HG03025 (cell line): ENCODE data around the gene PERM1.
"Not testable (repeated sequence)": the region's sequence is repeated elsewhere in the genome, so short reads cannot be mapped to it uniquely, and the experiment has no call there.

Source experiments
- ATAC-seq: cut with Tn5 transposase; IDR thresholded peaks from one replicate; pipeline ENCODE4 v1.9.1; 2021; ENCODE audit warnings: mild to moderate bottlenecking, moderate library complexity; ENCODE audit not compliant: unreplicated experiment, low FRiP score

Gene PERM1

DNA sequence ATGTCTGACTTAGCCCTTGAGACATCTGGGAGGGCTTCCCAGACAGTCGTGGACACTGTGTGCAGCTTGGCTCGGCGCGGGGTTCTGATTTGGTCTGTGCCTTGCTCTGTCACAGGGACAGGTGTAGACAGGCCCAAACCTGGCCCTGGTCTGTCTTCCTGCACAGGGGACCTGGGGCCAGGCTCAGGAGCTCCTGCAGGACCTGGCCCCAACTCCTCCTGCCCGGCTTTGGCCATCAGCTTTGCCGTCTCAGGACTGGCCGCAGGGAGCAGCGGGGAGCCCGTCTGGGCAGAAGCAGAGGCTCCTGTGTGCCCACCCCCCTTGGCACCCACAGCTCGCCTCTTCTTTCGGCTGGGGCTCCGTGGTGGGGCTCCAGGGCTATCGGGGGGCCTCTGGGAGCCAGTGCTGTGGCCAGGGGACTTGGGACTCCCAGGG is 1.7 kb downstream of the PERM1 start:
- no peak for ATAC-seq

DNA sequence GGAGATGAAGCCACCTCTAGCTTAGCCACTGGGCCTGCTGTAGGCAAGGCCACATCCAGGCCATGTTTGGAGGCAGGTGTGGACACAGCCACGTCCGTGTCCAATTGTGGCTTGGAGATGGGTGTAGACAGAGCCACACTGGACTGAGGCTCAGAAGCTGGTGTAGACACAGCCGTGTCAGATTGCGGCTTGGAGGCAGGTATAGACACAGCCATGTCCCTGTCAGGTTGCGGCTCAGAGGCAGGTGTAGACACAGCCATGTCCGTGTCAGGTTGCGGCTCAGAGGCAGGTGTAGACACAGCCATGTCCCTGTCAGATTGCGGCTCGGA is 2.2 kb downstream of the PERM1 start:
- ATAC-seq: no peak

DNA sequence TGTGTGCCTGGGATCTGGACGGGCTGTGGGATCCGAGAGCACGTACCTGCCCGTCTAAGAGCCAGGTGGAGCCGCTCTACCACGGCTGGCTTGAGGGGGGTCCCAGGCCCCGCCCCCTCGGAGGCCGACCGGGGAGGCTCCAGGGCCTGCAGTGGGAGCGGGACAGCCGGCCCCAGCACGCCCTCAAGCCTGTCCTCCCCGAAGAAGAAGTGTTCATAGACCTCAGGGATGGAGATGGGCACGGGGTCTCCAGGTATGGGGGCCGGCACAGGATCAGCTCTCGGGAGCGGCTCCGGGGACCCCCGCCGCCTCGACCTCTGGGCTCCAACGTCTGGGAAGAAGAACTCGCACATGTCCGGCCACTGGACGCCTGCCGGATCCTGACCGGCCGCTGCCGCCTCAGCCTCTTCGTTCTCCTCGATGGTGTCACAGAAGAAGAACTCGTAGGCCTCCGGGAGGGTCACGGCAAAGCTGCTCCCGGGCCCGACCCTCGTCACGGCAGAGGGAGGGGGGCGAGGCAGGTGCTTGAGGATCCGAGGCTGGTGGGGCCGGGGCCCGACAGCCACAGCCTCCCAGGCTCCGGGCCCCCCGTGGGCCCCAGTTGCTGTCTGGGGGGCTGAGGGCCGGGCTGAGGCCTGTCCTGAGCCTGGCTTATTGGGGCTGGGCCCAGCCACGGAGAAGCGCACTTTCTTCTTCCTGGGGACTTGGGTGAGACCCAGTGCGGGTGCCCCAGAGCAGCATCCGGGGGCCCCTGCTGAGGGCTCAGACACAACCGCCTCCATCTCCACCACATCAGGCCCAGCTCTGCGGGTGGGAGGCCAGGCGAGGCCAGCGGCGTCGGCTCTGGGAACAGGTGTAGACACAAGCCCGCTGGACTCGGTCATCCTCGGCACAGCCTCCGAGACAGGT is 2.8 kb downstream of the PERM1 start:
- no peak for ATAC-seq

DNA sequence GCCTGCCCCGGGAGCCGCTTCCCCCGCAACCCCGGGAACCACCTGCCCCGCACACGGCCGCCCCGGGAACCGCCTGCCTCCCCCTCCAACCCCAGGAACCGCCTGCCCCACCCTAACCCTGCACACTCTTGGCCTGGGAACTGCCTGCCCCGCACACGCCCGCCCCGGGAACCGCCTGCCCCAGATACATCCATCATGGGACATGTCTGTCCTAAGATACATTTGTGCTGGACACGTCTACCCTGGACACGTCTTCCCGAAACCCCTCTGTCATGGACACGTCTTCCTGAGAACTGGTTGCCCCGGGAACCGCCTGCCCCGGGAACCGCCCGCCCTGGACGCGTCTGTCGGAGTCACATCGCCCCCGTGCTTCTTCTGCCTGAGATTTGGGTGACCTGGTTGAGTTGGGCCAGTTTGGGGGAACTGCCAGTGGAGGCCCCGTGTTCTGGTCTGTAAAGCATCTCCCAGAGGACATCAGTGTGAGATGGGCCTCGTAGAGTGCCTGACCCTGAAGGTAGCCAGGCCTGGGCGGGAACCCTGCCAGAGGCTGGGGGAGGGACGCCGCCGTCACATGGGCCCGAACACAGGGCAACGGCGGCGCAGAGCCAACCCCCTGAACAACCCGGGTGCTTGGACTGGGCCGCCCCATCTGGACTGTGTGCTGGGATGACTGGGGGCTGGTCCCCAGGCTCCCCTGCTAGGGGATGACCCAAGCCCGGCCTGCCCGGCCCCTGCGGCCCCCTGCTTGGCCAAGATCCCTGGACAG is 3.6 kb downstream of the PERM1 start:
- ATAC-seq: no peak

DNA sequence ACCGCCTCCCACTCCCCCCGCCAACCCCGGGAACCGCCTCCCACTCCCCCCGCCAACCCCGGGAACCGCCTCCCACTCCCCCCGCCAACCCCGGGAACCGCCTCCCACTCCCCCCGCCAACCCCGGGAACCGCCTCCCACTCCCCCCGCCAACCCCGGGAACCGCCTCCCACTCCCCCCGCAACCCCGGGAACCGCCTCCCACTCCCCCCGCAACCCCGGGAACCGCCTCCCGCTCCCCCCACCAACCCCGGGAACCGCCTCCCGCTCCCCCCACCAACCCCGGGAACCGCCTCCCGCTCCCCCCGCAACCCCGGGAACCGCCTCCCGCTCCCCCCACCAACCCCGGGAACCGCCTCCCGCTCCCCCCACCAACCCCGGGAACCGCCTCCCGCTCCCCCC is 5.1 kb downstream of the PERM1 start:
- ATAC-seq: not testable (repeated sequence)

DNA sequence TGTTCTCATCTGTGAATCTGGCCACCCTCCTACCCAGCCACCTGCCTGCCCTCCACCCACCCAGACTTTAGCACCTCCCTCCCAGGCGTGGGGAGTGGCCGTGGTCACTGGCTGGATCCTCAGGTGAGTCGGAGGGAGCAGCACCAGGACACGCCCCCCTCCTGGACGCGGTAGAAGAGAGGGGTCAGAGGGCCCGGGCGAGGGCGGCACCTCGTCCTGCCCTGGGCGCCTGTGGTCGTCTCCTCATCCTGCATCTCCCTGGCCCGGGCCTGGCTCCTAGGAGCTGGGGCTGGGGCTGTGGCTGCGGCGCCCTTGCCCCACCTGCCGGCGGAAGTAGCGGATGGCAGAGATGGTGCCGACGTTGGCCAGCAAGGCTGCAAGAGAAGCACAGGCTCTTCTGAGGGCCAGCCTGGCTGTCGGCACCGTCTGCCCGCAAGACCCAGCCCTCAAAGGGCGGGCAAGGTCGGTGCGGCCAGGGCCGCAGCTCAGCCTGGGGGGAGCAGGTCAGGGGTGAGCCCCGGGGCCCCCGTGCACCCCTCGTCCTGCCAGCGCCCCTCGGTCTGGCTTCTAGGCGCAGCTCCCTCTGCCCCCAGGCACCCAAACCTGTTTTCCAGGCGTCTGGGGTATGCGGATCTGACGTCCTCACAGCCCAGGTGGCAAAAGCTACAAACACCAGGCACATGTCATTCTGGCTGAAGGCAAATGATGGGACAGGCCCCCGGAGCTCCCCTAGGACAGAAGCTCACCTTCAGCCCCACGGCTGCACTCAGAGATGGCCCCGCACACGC is 5.8 kb downstream of the PERM1 start:
- no peak for ATAC-seq

DNA sequence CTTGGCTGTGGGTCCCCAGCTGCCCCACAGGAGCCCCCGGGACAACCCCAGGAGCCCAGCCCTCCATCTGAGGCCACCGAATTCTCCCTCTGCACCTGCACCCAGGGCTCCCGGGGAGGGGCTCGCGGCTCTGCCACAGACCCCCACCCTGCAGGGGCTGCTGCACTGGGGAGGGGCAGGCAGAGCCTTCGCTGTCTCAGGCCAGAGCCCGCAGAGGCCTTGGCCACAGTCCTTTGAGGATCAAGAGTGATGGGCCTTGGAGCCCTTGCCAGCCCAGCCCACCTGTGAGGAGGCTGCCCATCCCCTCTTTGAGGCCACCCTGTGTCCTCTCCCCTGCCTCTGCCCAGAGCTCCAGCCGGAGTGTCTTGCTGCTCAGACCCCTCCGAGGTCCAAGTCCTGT is 6.5 kb downstream of the PERM1 start:
- no peak for ATAC-seq

DNA sequence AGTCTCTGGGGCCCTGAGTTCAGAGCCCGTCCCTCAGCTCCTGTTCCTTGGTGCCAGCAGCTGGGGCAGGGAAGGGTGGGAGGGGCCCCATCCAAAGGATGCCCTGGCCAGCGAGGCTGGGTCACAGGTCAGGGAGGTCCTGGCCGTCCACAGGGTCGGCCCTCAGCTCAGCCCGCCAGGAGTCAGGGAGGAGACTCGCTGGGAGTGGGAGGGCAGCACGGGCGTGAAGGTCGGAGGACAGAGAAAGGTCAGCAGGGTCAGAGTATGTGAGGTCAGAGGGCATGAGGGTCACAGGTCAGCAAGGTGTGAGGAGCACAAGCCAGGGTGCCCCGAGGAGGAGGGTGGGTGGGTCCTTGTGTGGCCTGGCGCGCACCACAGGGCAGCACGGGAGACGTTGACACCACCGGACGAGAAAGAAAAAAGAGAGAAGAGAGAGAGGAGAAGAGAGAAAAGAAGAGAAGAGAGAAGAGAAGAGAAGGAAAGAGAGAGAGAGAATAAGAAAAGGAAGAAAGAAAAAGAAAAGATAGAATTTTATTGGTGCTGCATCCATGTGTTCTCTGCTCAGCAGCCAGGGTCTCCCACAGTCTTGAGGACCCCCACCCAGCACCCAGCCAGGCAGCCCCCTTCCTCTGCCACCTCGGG is 7.1 kb downstream of the PERM1 start:
- ATAC-seq: no peak

DNA sequence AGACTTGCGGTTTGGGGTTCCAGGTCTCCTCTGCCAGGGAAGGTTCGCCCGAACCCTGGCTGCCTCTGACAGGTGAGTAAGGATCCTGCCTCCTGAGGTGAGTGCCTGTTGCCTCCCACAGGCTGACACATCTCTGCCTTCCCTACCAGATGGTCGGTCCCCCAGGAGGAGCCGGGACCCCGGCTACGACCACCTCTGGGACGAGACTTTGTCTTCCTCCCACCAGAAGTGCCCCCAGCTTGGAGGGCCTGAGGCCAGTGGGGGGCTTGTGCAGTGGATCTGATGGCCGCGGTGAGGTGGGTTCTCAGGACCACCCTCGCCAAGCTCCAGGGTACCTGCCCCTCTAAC is 7.6 kb downstream of the PERM1 start:
- ATAC-seq: no peak

DNA sequence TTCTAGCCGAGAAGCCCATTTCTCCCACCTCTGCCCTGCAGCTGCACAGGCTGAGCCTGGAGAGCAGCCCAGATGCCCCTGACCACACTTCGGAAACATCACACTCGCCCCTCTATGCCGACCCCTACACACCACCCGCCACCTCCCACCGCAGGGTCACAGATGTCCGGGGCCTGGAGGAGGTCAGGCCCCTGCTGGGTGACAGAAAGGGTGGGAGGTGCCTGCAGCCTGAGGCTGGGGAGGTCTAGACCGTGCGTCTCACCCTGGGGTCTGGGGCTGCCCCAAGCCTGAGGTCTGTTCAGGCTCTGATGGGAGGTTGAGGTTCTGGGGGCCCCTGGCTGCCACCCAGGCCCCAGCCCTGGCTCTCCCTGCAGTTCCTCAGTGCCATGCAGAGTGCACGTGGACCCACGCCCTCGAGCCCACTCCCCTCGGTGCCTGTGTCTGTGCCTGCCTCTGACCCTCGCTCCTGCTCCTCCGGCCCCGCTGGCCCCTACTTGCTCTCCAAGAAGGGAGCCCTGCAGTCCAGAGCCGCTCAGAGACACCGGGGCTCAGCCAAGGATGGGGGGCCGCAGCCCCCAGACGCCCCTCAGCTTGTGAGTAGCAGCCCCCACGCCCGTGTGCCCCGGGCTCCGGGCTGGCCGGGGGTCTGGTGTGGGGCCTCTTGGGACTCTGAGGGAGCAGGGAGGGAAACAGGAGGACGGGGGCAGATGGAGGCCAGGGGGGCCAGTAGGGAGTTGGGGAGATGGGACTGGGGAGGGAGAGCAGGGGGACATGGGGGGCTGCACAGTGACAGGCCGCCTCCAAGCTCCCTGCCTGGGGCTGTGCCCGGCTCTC is 8.2 kb downstream of the PERM1 start:
- ATAC-seq: no peak

DNA sequence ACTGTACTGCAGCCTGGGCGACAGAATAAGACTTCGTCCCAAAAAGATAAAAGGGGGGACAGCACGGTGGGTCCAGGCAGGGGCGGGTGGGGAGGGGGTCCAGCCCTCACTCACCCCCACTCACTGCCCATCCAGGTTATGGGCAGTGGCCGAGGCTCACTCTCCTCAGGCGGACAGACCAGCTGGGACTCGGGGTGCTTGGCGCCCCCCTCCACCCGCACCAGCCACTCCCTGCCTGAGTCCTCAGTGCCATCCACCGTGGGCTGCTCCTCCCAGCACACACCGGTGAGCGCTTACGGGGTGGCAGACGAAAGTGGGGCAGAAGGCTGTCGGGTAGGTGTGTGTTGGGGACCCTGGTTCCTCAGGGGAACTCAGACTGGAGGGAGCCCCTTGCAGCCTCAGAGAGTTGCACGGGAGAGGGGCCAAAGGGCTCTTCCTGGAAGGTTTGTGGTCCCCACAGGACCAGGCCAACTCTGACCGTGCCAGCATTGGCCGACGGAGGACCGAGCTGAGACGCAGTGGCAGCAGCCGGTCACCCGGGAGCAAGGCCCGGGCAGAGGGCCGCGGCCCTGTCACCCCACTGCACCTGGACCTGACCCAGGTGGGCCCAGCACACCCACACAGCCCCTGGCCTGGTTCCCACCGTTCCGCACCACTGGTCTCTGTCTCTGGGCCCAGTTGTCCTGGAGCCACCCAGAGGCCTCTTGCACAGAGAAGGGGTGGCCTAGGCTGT is 9.0 kb downstream of the PERM1 start:
- no peak for ATAC-seq

DNA sequence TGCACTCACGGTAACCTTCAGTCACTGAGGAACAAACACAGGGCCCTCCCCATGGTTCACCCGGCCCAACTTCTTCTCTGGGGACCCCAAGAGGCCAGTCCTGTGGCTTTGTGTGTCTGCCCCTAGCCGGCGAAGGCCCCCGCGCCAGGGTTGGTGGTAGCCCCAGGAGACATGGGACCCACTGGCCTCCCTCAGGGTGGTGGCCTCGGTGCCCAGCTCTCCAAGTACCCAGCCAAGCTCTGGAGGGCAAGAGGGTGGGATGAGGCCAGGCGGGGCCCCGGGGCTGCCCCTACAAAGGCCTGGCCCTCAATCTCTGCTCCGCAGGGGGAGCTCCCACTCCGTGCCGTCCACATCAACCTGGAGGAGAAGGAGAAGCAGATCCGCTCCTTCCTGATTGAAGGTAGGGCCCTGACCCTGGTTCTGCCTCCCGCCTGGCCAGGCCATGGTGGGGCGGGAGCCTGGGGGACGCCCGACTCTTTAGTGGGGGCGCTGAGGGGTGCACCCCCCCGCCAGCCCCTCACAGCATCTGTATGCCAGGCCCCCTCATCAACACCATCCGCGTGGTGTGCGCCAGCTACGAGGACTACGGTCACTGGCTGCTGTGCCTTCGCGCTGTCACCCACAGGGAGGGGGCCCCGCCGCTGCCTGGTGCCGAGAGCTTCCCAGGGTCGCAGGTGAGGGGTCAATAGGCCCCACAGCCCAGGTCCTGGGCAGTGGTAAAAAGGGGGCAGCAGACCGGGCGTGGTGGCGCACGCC is 10.0 kb downstream of the PERM1 start:
- no peak for ATAC-seq

DNA sequence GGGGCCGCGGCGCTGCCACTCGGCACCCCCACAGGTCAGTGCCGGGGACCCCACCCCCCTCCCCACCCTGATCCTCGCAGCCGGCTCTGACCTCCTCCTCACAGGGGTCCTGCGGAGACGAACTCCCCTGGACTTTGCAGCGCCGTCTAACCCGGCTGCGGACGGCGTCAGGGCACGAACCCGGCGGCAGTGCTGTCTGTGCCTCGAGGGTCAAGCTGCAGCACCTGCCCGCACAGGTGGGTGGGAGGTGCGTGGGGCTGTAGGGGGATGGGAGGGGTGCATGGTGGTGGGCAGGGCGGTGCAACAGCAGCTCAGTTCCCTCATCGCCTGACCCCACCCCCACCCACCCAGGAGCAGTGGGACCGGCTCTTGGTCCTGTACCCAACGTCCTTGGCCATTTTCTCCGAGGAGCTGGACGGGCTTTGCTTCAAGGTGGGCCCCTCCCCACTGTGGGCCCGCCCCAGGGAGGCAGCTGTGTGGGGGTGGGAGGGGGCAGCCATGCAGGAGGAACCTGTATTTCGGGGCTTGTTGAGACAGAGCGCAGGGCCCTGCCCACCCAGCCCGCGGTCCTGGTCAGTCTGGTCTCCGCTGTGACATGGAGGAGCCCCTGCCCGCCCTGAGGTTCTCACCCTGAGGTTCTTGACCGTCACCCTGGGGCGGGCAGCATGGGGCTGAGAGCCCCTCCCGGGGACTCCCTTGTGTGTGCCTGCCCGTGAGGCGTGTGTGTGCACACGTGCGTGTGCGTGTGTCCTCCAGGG is 10.7 kb downstream of the PERM1 start:
- ATAC-seq: no peak

DNA sequence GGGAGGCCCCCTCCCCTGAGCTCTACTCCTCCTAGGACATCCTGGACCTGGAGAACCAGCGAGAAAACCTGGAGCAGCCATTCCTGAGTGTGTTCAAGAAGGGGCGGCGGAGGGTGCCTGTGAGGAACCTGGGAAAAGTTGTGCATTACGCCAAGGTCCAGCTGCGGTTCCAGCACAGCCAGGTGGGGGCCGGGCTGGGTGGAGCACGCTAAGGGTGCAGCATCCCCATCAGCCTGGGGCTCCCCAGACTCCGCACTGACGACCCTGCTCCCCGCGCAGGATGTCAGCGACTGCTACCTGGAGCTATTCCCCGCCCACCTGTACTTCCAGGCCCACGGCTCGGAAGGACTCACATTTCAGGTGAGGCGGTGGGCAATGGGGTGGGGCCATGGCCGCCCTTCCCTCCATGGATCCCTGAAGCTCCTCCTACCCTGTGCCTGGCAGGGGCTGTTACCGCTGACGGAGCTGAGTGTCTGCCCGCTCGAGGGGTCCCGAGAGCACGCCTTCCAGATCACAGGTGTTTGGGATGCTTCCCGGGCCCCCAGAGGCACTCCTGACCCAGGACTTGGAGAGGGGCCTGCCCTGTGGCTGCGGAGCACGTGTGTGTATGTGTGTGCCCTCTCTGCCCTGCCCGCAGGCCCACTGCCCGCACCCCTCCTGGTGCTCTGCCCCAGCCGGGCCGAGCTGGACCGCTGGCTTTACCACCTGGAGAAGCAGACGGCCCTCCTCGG is 11.5 kb downstream of the PERM1 start:
- ATAC-seq: no peak

DNA sequence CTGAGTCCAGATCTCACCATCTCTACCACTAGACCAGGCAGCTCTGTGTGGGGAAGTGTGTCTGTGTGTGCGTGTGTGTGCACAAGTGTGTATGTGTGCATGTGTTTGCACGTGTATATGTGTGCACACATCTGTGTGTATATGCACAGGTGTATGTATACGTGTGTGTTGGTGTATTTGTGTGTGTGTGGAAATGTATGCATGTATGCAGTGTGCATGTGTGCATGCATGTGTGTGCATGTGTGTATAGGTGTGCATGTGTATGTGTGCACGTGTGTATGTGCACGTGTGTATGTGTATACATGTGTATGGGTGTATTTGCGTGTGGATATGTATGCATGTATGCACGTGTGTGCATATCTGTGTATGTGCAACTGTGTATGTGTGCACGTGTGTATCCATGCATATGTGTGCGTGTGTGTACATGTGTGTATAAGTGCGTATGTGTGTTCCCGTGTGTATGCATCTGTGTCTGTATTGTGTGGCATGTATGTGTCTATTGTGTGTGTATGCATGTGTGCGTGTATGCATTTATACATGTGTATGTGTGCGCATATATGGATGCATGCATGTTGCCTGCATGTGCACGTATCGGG is 12.5 kb downstream of the PERM1 start:
- ATAC-seq: no peak

DNA sequence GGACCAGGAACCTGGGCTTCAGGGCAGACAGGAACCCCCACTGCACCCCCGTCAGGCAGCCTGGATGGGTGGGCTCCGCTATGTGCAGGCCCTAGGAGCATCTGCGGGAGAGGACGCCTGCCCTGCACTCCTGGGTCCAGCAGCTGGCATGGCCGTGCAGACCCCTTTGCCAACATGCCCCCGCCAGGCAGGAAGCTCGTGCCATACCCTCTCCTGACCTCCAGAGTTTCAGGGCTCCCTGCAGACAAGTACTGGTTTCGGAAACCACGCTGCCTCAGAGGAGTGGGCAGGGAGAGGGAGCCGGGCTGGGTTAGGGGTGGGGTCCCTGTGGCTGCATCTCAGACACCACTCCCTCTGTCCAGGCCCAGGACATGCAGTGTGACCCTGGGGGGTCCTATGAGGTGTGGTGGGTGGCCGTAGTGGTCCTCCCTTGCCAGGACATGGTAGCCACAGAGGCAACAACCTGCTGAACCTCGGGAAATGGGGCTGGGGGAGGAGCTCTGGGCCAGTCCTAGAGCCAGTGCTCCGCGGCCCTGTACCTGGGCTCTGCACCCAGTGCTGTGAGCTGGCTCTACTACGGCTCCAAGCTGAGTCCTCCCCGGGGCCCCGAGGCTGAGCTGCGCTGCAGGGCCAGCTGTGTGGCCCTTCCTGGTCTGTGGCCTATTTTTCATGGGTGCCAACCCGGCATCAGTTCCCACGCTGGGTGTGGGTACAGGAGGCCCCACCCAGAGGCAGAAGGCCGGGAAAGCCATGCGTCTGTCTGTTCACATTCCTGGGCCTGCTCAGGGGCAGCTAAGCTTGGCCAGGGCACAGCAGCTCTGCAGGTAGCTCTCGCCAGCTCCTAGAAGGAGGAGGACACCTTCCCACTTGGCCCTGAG is 14.2 kb downstream of the PERM1 start:
- no peak for ATAC-seq
